WTC11 (cell line): ENCODE results near the gene COX6B1. TPM values are rescaled to one million over a fixed set of nuclear protein-coding genes. Genes with fewer than 3 reads are reported as not detected.

Source experiments
- ATAC-seq: fragments of 200-7000 bp; cut with Tn5 transposase; 2 replicates; pipeline ENCODE4 v1.10.0; 2021; ENCODE audit warnings: mild to moderate bottlenecking, moderate library complexity
- CTCF ChIA-PET: fragments of 300-600 bp; sonication (Branson Sonifier 250); formaldehyde crosslinking; loops from one replicate; lab custom pipeline; 2021; ENCODE audit warnings: antibody characterized with exemption; lab: Charles Lee
- POLR2A ChIA-PET: fragments of 350-600 bp; sonication (Branson Sonifier 250); formaldehyde crosslinking; loops from one replicate; lab custom pipeline; 2021; ENCODE audit warnings: antibody characterized with exemption; lab: Charles Lee
- DNase-seq: peaks from one replicate; pipeline ENCODE4 v3.0.0; 2021; ENCODE audit warnings: low spot score
- H3K27ac Mint-ChIP-seq: 2 replicates; pipeline ENCODE4 v1.8.0; 2021; ENCODE audit warnings: mixed read lengths
- H3K27me3 Mint-ChIP-seq: 2 replicates; pipeline ENCODE4 v1.8.0; 2021; ENCODE audit warnings: low read depth, mild to moderate bottlenecking, moderate library complexity, mixed read lengths
- H3K36me3 Mint-ChIP-seq: 2 replicates; pipeline ENCODE4 v1.8.0; 2021; ENCODE audit warnings: mixed read lengths
- H3K4me1 Mint-ChIP-seq: 2 replicates; pipeline ENCODE4 v1.8.0; 2022; ENCODE audit warnings: mixed read lengths
- H3K4me3 Mint-ChIP-seq: 2 replicates; pipeline ENCODE4 v1.8.0; 2021; ENCODE audit warnings: mild to moderate bottlenecking, moderate library complexity, mixed read lengths
- H3K9me3 Mint-ChIP-seq: 2 replicates; pipeline ENCODE4 v1.8.0; 2021; ENCODE audit warnings: mixed read lengths
- CBFB ChIP-seq: sonication (generic); formaldehyde crosslinking; IDR thresholded peaks from 2 replicates; pipeline ENCODE4 v1.8.1; 2022; ENCODE audit warnings: mild to moderate bottlenecking, low read depth, missing genetic modification reagents
- CREB1 ChIP-seq: sonication (generic); formaldehyde crosslinking; IDR thresholded peaks from 2 replicates; pipeline ENCODE4 v1.8.0; 2023; ENCODE audit warnings: mild to moderate bottlenecking, missing genetic modification reagents
- CREM ChIP-seq: sonication (generic); formaldehyde crosslinking; IDR thresholded peaks from 2 replicates; pipeline ENCODE4 v1.8.1; 2022; ENCODE audit warnings: mild to moderate bottlenecking, missing genetic modification reagents, moderate library complexity
- ELF4 ChIP-seq: sonication (generic); formaldehyde crosslinking; IDR thresholded peaks from 2 replicates; pipeline ENCODE4 v1.8.1; 2022; ENCODE audit warnings: low read depth, mild to moderate bottlenecking, moderate library complexity, missing genetic modification reagents
- ETV6 ChIP-seq: sonication (generic); formaldehyde crosslinking; IDR thresholded peaks from 2 replicates; pipeline ENCODE4 v1.8.1; 2022; ENCODE audit warnings: mild to moderate bottlenecking, missing genetic modification reagents
- FOXJ3 ChIP-seq: sonication (generic); formaldehyde crosslinking; IDR thresholded peaks from 2 replicates; pipeline ENCODE4 v1.9.0; 2021; ENCODE audit warnings: missing genetic modification reagents, mild to moderate bottlenecking, borderline replicate concordance
- FOXK1 ChIP-seq: sonication (generic); formaldehyde crosslinking; IDR thresholded peaks from 2 replicates; pipeline ENCODE4 v1.8.0; 2022; ENCODE audit warnings: mild to moderate bottlenecking, moderate library complexity, missing genetic modification reagents
- FOXP1 ChIP-seq: sonication (generic); formaldehyde crosslinking; IDR thresholded peaks from 2 replicates; pipeline ENCODE4 v1.8.0; 2022; ENCODE audit warnings: missing genetic modification reagents, mild to moderate bottlenecking, moderate library complexity, borderline replicate concordance
- GTF2I ChIP-seq: fragments of 250-450 bp; sonication (Bioruptor Pico); conservative IDR thresholded peaks from 2 replicates; pipeline ENCODE4 v1.4.0; 2021; ENCODE audit warnings: mild to moderate bottlenecking
- HMGA2 ChIP-seq: fragments of 250-450 bp; sonication (Bioruptor Pico); IDR thresholded peaks from 2 replicates; pipeline ENCODE4 v1.4.0; 2021; ENCODE audit warnings: mild to moderate bottlenecking, moderate library complexity
- KAT7 ChIP-seq: sonication (generic); formaldehyde crosslinking; IDR thresholded peaks from 2 replicates; pipeline ENCODE4 v1.8.1; 2023; ENCODE audit warnings: missing genetic modification reagents, mild to moderate bottlenecking, borderline replicate concordance
- MYBL2 ChIP-seq: sonication (generic); formaldehyde crosslinking; IDR thresholded peaks from 2 replicates; pipeline ENCODE4 v1.8.1; 2023; ENCODE audit warnings: mild to moderate bottlenecking, moderate library complexity, missing genetic modification reagents
- NFE2L1 ChIP-seq: sonication (generic); formaldehyde crosslinking; IDR thresholded peaks from 2 replicates; pipeline ENCODE4 v1.8.1; 2023; ENCODE audit warnings: missing genetic modification reagents
- NFYB ChIP-seq: sonication (generic); formaldehyde crosslinking; conservative IDR thresholded peaks from 2 replicates; pipeline ENCODE4 v1.8.0; 2022; ENCODE audit warnings: low read depth, missing genetic modification reagents
- NR2C2 ChIP-seq: sonication (generic); formaldehyde crosslinking; IDR thresholded peaks from 2 replicates; pipeline ENCODE4 v1.8.0; 2022; ENCODE audit warnings: mild to moderate bottlenecking, missing genetic modification reagents
- OVOL2 ChIP-seq: fragments of 250-450 bp; sonication (Bioruptor Pico); IDR thresholded peaks from 2 replicates; pipeline ENCODE4 v1.9.0; 2021; ENCODE audit warnings: mild to moderate bottlenecking, borderline replicate concordance
- RORB ChIP-seq: fragments of 250-450 bp; sonication (Bioruptor Pico); IDR thresholded peaks from 2 replicates; pipeline ENCODE4 v1.9.0; 2021; ENCODE audit warnings: mild to moderate bottlenecking
- SP1 ChIP-seq: sonication (generic); formaldehyde crosslinking; conservative IDR thresholded peaks from 2 replicates; pipeline ENCODE4 v1.8.1; 2022; ENCODE audit warnings: missing genetic modification reagents
- TCF7 ChIP-seq: sonication (generic); formaldehyde crosslinking; IDR thresholded peaks from 2 replicates; pipeline ENCODE4 v1.8.0; 2022; ENCODE audit warnings: mild to moderate bottlenecking, low read depth, missing genetic modification reagents, moderate library complexity
- TEAD1 ChIP-seq: sonication (generic); formaldehyde crosslinking; IDR thresholded peaks from 2 replicates; pipeline ENCODE4 v1.8.0; 2022; ENCODE audit warnings: mild to moderate bottlenecking, missing genetic modification reagents
- ZBTB21 ChIP-seq: sonication (generic); formaldehyde crosslinking; IDR thresholded peaks from 2 replicates; pipeline ENCODE4 v1.8.1; 2023; ENCODE audit warnings: mild to moderate bottlenecking, missing genetic modification reagents, borderline replicate concordance
- ZNF232 ChIP-seq: sonication (generic); formaldehyde crosslinking; IDR thresholded peaks from 2 replicates; pipeline ENCODE4 v1.8.0; 2022; ENCODE audit warnings: mild to moderate bottlenecking, missing genetic modification reagents
- ZNF317 ChIP-seq: sonication (generic); formaldehyde crosslinking; IDR thresholded peaks from 2 replicates; pipeline ENCODE4 v1.8.1; 2023; ENCODE audit warnings: low read depth, mild to moderate bottlenecking, moderate library complexity, missing genetic modification reagents, borderline replicate concordance
- ZNF416 ChIP-seq: fragments of 250-450 bp; sonication (Bioruptor Pico); IDR thresholded peaks from 2 replicates; pipeline ENCODE4 v1.9.0; 2021; ENCODE audit warnings: mild to moderate bottlenecking, inconsistent platforms
- total RNA-seq: library from RNA; stranded (reverse); gene quantifications from 3 replicates; pipeline ENCODE4 v1.2.3, GENCODE V29; 2021
- TF ChIP-seq, protein P1 (sequence below): sonication (generic); formaldehyde crosslinking; IDR thresholded peaks from 2 replicates; pipeline ENCODE4 v1.8.0; 2022; ENCODE audit warnings: mild to moderate bottlenecking, missing genetic modification reagents
- TF ChIP-seq, protein P2 (sequence below): fragments of 250-450 bp; sonication (Bioruptor Pico); IDR thresholded peaks from 2 replicates; pipeline ENCODE4 v2.1.2; 2022; ENCODE audit warnings: mild to moderate bottlenecking, moderate library complexity
- TF ChIP-seq, protein P3 (sequence below): sonication (generic); formaldehyde crosslinking; IDR thresholded peaks from 2 replicates; pipeline ENCODE4 v1.8.1; 2023; ENCODE audit warnings: mild to moderate bottlenecking, missing genetic modification reagents
- TF ChIP-seq, protein P4 (sequence below): fragments of 250-450 bp; sonication (Bioruptor Pico); IDR thresholded peaks from 2 replicates; pipeline ENCODE4 v1.9.0; 2021; ENCODE audit warnings: mild to moderate bottlenecking
- TF ChIP-seq, protein P5 (sequence below): sonication (generic); formaldehyde crosslinking; IDR thresholded peaks from 2 replicates; pipeline ENCODE4 v1.8.0; 2022; ENCODE audit warnings: mild to moderate bottlenecking, missing genetic modification reagents
- TF ChIP-seq, protein P6 (sequence below): sonication (generic); formaldehyde crosslinking; IDR thresholded peaks from 2 replicates; pipeline ENCODE4 v1.8.1; 2023; ENCODE audit warnings: mild to moderate bottlenecking, missing genetic modification reagents, moderate library complexity
- TF ChIP-seq, protein P7 (sequence below): sonication (generic); formaldehyde crosslinking; IDR thresholded peaks from 2 replicates; pipeline ENCODE4 v1.8.1; 2023; ENCODE audit warnings: mild to moderate bottlenecking, moderate library complexity, missing genetic modification reagents

The COX6B1 gene
- total RNA-seq, 1 experiment from 2014 or later: 536 TPM

DNA sequence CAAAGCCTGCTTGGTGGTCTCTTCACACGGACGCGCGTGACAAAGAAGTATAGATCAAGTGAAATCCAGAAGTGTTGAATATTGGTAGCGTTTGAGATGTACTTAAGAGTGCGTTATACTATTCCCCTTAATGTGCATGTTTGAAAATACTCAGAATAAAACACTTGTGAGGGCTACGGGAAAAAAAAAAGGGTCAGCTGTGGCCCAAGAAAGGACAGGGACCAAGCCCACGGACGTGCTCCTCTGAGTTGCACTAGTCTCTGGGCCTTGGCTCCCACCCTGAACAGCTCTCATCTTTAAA, 19.9 kb upstream of the COX6B1 start:
- H3K4me3 Mint-ChIP-seq: peak overlapping the region; percentile 95
- peak overlapping the region; percentile 95 for H3K27ac Mint-ChIP-seq
- ATAC-seq (no peak), DNase-seq (no peak)
- peaks cover 7% of the 10 kb centered on the region for H3K4me1 Mint-ChIP-seq
- TF ChIP-seq KAT7 (CRISPR knock-in tag) (no peak), OVOL2 (no peak), FOXK1 (no peak), MYBL2 (CRISPR knock-in tag) (no peak), ZNF416 (CRISPR knock-in tag) (no peak), RORB (no peak), CREB1 (CRISPR knock-in tag) (no peak), FOXJ3 (CRISPR knock-in tag) (no peak), ZNF317 (CRISPR knock-in tag) (no peak), NFYB (no peak), ELF4 (CRISPR knock-in tag) (no peak)
- TF ChIP-seq, protein P1, sequence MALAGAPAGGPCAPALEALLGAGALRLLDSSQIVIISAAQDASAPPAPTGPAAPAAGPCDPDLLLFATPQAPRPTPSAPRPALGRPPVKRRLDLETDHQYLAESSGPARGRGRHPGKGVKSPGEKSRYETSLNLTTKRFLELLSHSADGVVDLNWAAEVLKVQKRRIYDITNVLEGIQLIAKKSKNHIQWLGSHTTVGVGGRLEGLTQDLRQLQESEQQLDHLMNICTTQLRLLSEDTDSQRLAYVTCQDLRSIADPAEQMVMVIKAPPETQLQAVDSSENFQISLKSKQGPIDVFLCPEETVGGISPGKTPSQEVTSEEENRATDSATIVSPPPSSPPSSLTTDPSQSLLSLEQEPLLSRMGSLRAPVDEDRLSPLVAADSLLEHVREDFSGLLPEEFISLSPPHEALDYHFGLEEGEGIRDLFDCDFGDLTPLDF: no peak
- TF ChIP-seq, protein P2, sequence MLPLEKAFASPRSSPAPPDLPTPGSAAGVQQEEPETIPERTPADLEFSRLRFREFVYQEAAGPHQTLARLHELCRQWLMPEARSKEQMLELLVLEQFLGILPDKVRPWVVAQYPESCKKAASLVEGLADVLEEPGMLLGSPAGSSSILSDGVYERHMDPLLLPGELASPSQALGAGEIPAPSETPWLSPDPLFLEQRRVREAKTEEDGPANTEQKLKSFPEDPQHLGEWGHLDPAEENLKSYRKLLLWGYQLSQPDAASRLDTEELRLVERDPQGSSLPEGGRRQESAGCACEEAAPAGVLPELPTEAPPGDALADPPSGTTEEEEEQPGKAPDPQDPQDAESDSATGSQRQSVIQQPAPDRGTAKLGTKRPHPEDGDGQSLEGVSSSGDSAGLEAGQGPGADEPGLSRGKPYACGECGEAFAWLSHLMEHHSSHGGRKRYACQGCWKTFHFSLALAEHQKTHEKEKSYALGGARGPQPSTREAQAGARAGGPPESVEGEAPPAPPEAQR (CRISPR knock-in tag): no peak
- TF ChIP-seq, all 79 proteins: peak for 0
- ChIA-PET POLR2A (no interaction called here), CTCF (interaction anchor here (0.7 kb wide), 1 partner anchor 8 kb away, joined by 3 read pairs; no protein-coding TSS in a partner anchor)
- H3K9me3 Mint-ChIP-seq: no peaks in the 10 kb centered on the region
- no peaks in the 10 kb centered on the region for H3K27me3 Mint-ChIP-seq
- H3K36me3 Mint-ChIP-seq: peaks cover 24% of the 10 kb centered on the region

DNA sequence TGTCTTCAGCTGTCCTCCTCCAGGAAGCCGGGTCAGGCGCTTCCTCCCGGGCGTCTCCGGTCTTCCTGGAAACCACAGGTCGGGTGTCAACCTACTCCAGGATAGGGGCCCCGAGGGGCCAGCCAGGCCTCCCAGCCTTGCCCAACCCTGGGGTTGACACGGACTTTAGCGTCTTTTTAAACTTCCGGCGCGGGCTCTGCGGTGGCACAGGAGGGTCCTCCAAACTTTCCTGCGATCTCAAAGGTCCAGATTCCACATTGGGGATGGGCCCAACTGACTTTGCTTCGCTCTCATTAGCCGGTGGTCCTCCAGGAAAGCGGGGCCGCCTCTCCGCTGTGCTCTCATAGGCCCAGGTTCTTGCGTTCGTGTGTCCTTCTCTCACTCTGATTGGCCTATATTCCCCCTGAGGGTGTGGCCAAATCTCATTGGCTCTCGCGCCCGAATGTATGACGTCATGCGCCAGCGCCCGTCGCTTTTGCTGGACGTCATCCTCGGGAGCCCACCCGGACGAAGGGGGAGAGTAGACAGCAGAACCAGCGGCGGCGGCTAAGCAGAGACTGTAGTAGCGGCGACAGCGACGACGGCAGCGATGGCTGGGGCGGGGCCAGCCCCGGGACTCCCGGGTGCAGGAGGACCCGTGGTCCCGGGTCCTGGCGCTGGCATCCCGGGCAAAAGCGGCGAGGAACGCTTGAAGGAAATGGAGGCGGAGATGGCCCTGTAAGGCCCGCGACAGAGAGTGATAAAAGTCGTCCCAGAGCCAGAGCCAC, 19.4 kb upstream of the COX6B1 start, which contains the start of gene RBM42:
TSS of gene RBM42 (plus strand) at position 472 of the 767 bp plus-strand sequence. CDS start at position 590, 118 bp downstream.
- Mint-ChIP-seq H3K4me1 (peaks cover 7% of the 10 kb centered on the region), H3K9me3 (no peaks in the 10 kb centered on the region), H3K4me3 (peak within 1 kb of the TSS; percentile 95), H3K27ac (peak within 1 kb of the TSS; percentile 95), H3K36me3 (peaks cover 28% of the 10 kb centered on the region), H3K27me3 (no peaks in the 10 kb centered on the region)
- peak; percentile 98 for DNase-seq
- ChIA-PET CTCF (interaction anchor here (0.7 kb wide), 1 partner anchor 9 kb away, joined by 3 read pairs; no protein-coding TSS in a partner anchor), POLR2A (no interaction called here)
- peak; percentile 100 for ATAC-seq
- TF ChIP-seq ETV6 (CRISPR knock-in tag) (peak; percentile 57; the same call in 1 of the 2 replicates), NR2C2 (CRISPR knock-in tag) (no peak), SP1 (peak; percentile 100), ZBTB21 (peak; percentile 94), NFE2L1 (CRISPR knock-in tag) (no peak), CREM (CRISPR knock-in tag) (peak; percentile 100), GTF2I (no peak), TEAD1 (CRISPR knock-in tag) (peak; percentile 68; the same call in 1 of the 2 replicates), CBFB (CRISPR knock-in tag) (no peak), ZNF232 (CRISPR knock-in tag) (no peak), FOXP1 (CRISPR knock-in tag) (no peak), FOXK1 (peak; percentile 97), TCF7 (CRISPR knock-in tag) (no peak), NFYB (peak; percentile 95), HMGA2 (CRISPR knock-in tag) (peak; percentile 82)
- TF ChIP-seq, protein P3, sequence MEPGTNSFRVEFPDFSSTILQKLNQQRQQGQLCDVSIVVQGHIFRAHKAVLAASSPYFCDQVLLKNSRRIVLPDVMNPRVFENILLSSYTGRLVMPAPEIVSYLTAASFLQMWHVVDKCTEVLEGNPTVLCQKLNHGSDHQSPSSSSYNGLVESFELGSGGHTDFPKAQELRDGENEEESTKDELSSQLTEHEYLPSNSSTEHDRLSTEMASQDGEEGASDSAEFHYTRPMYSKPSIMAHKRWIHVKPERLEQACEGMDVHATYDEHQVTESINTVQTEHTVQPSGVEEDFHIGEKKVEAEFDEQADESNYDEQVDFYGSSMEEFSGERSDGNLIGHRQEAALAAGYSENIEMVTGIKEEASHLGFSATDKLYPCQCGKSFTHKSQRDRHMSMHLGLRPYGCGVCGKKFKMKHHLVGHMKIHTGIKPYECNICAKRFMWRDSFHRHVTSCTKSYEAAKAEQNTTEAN: no peak
- TF ChIP-seq, protein P4, sequence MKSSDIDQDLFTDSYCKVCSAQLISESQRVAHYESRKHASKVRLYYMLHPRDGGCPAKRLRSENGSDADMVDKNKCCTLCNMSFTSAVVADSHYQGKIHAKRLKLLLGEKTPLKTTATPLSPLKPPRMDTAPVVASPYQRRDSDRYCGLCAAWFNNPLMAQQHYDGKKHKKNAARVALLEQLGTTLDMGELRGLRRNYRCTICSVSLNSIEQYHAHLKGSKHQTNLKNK (CRISPR knock-in tag): no peak
- TF ChIP-seq, protein P5, sequence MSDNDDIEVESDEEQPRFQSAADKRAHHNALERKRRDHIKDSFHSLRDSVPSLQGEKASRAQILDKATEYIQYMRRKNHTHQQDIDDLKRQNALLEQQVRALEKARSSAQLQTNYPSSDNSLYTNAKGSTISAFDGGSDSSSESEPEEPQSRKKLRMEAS: 0 out of 2 replicates have a peak, but pooled peaks have one; percentile 25
- TF ChIP-seq, protein P6, sequence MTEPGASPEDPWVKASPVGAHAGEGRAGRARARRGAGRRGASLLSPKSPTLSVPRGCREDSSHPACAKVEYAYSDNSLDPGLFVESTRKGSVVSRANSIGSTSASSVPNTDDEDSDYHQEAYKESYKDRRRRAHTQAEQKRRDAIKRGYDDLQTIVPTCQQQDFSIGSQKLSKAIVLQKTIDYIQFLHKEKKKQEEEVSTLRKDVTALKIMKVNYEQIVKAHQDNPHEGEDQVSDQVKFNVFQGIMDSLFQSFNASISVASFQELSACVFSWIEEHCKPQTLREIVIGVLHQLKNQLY: no peak
- TF ChIP-seq, protein P7, sequence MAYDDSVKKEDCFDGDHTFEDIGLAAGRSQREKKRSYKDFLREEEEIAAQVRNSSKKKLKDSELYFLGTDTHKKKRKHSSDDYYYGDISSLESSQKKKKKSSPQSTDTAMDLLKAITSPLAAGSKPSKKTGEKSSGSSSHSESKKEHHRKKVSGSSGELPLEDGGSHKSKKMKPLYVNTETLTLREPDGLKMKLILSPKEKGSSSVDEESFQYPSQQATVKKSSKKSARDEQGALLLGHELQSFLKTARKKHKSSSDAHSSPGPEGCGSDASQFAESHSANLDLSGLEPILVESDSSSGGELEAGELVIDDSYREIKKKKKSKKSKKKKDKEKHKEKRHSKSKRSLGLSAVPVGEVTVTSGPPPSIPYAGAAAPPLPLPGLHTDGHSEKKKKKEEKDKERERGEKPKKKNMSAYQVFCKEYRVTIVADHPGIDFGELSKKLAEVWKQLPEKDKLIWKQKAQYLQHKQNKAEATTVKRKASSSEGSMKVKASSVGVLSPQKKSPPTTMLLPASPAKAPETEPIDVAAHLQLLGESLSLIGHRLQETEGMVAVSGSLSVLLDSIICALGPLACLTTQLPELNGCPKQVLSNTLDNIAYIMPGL (CRISPR knock-in tag): no peak
